ENCODE data around the gene DLGAP5. TPM values are rescaled to one million over a fixed set of nuclear protein-coding genes. Genes with fewer than 3 reads are reported as not detected.

DLGAP5 gene
- polyA plus RNA-seq, 1 donor (not counting 4 experiments of a cell fraction or from before 2014, with no cell fraction given): 15.3 TPM

- Histone ChIP-seq H3K4me2 (ENCODE audit: control insufficient read depth, extremely low read depth, insufficient read depth, low read depth, low read length) (no peak overlapping the region), H3K4me3 (ENCODE audit: control insufficient read depth in 2 of 3, extremely low read depth in 1 of 3, insufficient read depth in 2 of 3, low read depth in 1 of 3, low read length in 3 of 3) (no peak overlapping the region), H3K36me3 (ENCODE audit: control insufficient read depth in 2 of 2, extremely low read depth in 1 of 2, insufficient read depth in 2 of 2, low read length in 2 of 2) (no peaks in the 10 kb centered on the region), H3K9ac (ENCODE audit: control insufficient read depth, extremely low read depth, insufficient read depth, low read length) (no peak overlapping the region), H3K79me2 (ENCODE audit: control insufficient read depth, insufficient read depth, low read length) (no peaks in the 10 kb centered on the region), H3K9me3 (ENCODE audit: control insufficient read depth, low read depth, low read length) (no peaks in the 10 kb centered on the region), H3K9me1 (ENCODE audit: control insufficient read depth, extremely low read depth, insufficient read depth, low read length) (no peaks in the 10 kb centered on the region), H4K20me1 (ENCODE audit: control insufficient read depth, extremely low read depth, insufficient read depth, low read length) (no peaks in the 10 kb centered on the region), H3K4me1 (ENCODE audit: control insufficient read depth, extremely low read depth, insufficient read depth, low read length) (peaks cover 12% of the 10 kb centered on the region), H3K27ac (ENCODE audit: control insufficient read depth, insufficient read depth, low read length) (no peak overlapping the region), H2AFZ (ENCODE audit: control insufficient read depth, low read length) (no peak overlapping the region), H3K27me3 (ENCODE audit: control insufficient read depth, extremely low read depth, insufficient read depth, low read length) (no peaks in the 10 kb centered on the region)
- FAIRE-seq (no peak), DNase-seq (ENCODE audit: low read depth, low spot score) (no peak)
- no peak for TF ChIP-seq EZH2 (IDR thresholded peaks at IDR 0.05; ENCODE audit: low read length)
- TF ChIP-seq, protein P1, sequence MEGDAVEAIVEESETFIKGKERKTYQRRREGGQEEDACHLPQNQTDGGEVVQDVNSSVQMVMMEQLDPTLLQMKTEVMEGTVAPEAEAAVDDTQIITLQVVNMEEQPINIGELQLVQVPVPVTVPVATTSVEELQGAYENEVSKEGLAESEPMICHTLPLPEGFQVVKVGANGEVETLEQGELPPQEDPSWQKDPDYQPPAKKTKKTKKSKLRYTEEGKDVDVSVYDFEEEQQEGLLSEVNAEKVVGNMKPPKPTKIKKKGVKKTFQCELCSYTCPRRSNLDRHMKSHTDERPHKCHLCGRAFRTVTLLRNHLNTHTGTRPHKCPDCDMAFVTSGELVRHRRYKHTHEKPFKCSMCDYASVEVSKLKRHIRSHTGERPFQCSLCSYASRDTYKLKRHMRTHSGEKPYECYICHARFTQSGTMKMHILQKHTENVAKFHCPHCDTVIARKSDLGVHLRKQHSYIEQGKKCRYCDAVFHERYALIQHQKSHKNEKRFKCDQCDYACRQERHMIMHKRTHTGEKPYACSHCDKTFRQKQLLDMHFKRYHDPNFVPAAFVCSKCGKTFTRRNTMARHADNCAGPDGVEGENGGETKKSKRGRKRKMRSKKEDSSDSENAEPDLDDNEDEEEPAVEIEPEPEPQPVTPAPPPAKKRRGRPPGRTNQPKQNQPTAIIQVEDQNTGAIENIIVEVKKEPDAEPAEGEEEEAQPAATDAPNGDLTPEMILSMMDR (optimal IDR thresholded peaks at IDR 0.05 in 1 of 3, IDR thresholded peaks at IDR 0.05 in 1 of 3, conservative IDR thresholded peaks at IDR 0.05 in 1 of 3; ENCODE audit: extremely low read depth in 1 of 3, insufficient read depth in 2 of 3, low read length in 3 of 3): peak in 2 of 3 experiments; percentile 14 to 16
- dilution Hi-C loops (cut with MboI; ENCODE audit: extremely low pct_ligation_motif_present, low sequenced_read_pairs): no loop called here
Measured at GRCh38 chr14:55111122-55111708, 80.2 kb downstream of the DLGAP5 start.

GRCh38 chr14:55109836-55110235, 81.5 kb downstream of the DLGAP5 start:
- Histone ChIP-seq H3K79me2 (ENCODE audit: control insufficient read depth, insufficient read depth, low read length) (no peaks in the 10 kb centered on the region), H3K9me3 (ENCODE audit: control insufficient read depth, low read depth, low read length) (no peaks in the 10 kb centered on the region), H3K9ac (ENCODE audit: control insufficient read depth, extremely low read depth, insufficient read depth, low read length) (no peak overlapping the region), H3K27ac (ENCODE audit: control insufficient read depth, insufficient read depth, low read length) (no peak overlapping the region), H4K20me1 (ENCODE audit: control insufficient read depth, extremely low read depth, insufficient read depth, low read length) (no peaks in the 10 kb centered on the region), H2AFZ (ENCODE audit: control insufficient read depth, low read length) (no peak overlapping the region), H3K27me3 (ENCODE audit: control insufficient read depth, extremely low read depth, insufficient read depth, low read length) (no peaks in the 10 kb centered on the region), H3K4me1 (ENCODE audit: control insufficient read depth, extremely low read depth, insufficient read depth, low read length) (peaks cover 12% of the 10 kb centered on the region), H3K4me2 (ENCODE audit: control insufficient read depth, extremely low read depth, insufficient read depth, low read depth, low read length) (no peak overlapping the region), H3K4me3 (ENCODE audit: control insufficient read depth in 2 of 3, extremely low read depth in 1 of 3, insufficient read depth in 2 of 3, low read depth in 1 of 3, low read length in 3 of 3) (no peak overlapping the region), H3K9me1 (ENCODE audit: control insufficient read depth, extremely low read depth, insufficient read depth, low read length) (no peaks in the 10 kb centered on the region), H3K36me3 (ENCODE audit: control insufficient read depth in 2 of 2, extremely low read depth in 1 of 2, insufficient read depth in 2 of 2, low read length in 2 of 2) (no peaks in the 10 kb centered on the region)
- dilution Hi-C loops (cut with MboI; ENCODE audit: extremely low pct_ligation_motif_present, low sequenced_read_pairs): no loop called here
- FAIRE-seq: no peak
- DNase-seq (ENCODE audit: low read depth, low spot score): no peak
- TF ChIP-seq, protein P1 (optimal IDR thresholded peaks at IDR 0.05 in 1 of 3, IDR thresholded peaks at IDR 0.05 in 1 of 3, conservative IDR thresholded peaks at IDR 0.05 in 1 of 3; ENCODE audit: extremely low read depth in 1 of 3, insufficient read depth in 2 of 3, low read length in 3 of 3): no peak
- no peak for TF ChIP-seq EZH2 (IDR thresholded peaks at IDR 0.05; ENCODE audit: low read length)
